HG03432 (cell line): ENCODE results near the gene RHCE.
"Not testable (repeated sequence)": the region's sequence is repeated elsewhere in the genome, so short reads cannot be mapped to it uniquely, and the experiment has no call there.

Experiments used
- ATAC-seq: cut with Tn5 transposase; IDR thresholded peaks from one replicate; pipeline ENCODE4 v1.9.1; 2021; ENCODE audit warnings: mild to moderate bottlenecking, moderate library complexity; ENCODE audit not compliant: unreplicated experiment

Gene RHCE

GRCh38 chr1:25402947-25403803 is 17.4 kb downstream of the RHCE start:
- ATAC-seq: not testable (repeated sequence)

- ATAC-seq: not testable (repeated sequence)
Measured at GRCh38 chr1:25398079-25398478, 22.5 kb downstream of the RHCE start.

- not testable (repeated sequence) for ATAC-seq
Measured at GRCh38 chr1:25397549-25397948, 23.1 kb downstream of the RHCE start.

- no peak for ATAC-seq
Measured at GRCh38 chr1:25392841-25393240, 27.8 kb downstream of the RHCE start.

- ATAC-seq: not testable (repeated sequence)
Measured at GRCh38 chr1:25389721-25390120, 30.9 kb downstream of the RHCE start.

GRCh38 chr1:25388691-25389090 is 31.9 kb downstream of the RHCE start:
- not testable (repeated sequence) for ATAC-seq

GRCh38 chr1:25387096-25387495 is 33.5 kb downstream of the RHCE start:
- not testable (repeated sequence) for ATAC-seq

DNA sequence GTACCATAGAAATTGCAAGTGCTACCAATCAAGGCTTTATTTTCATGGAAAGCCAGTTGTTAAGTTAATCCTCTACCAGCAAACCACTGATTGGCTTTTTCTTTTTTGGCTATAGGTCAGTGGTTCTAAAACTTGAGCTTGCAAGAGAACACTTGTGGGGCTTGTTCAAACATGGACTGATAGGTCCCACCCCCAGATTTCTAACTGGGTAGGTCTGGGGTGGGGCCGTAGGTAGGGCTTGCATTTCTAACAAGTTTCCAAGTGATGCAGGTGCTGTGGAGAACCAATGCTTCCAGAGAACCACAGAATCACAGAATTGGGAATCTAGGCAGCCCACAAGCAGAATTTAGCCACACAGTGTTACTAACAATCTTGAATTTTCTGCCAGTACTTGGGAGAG is 36.8 kb downstream of the RHCE start:
- ATAC-seq: not testable (repeated sequence)

DNA sequence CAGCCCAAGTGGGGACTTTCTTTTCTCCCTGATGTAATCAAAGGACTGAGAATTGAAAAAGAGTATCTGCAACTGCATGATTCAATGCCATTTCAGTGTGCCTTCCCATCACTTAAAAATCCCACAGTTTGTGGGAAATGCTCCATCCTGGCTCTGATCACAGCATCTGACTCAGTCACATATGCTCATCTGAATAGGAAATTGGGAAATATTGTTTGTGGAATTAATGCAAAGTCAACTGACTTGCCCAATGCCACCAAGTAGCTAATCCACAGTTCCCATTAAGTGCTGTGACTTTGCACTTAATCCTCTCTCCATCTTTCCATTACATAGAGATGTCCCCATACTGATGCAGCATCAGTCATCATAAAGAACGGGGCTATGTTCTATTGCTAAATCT is 37.5 kb downstream of the RHCE start:
- ATAC-seq: not testable (repeated sequence)

DNA sequence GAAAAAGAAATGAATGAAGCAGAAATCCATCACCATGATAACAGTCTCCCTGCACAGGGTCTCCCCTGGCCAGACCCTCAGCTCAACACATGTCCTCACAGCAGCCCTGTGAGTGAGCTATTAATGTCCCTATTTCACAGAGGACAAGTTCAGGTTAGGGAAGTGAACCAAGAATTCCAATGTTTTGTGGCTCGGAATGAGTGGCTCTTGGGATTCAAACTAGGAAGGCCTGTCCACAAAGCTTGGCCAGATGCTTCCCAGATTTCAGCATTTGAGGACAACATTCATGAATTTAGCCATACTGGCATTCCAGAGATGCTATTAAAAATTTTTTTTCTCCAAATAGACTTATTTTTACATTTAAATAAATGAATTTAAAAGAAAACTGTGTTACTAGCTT is 38.1 kb downstream of the RHCE start:
- not testable (repeated sequence) for ATAC-seq

GRCh38 chr1:25378367-25378766 is 42.3 kb downstream of the RHCE start:
- not testable (repeated sequence) for ATAC-seq

- not testable (repeated sequence) for ATAC-seq
Measured at GRCh38 chr1:25371757-25372156, 48.9 kb downstream of the RHCE start.

DNA sequence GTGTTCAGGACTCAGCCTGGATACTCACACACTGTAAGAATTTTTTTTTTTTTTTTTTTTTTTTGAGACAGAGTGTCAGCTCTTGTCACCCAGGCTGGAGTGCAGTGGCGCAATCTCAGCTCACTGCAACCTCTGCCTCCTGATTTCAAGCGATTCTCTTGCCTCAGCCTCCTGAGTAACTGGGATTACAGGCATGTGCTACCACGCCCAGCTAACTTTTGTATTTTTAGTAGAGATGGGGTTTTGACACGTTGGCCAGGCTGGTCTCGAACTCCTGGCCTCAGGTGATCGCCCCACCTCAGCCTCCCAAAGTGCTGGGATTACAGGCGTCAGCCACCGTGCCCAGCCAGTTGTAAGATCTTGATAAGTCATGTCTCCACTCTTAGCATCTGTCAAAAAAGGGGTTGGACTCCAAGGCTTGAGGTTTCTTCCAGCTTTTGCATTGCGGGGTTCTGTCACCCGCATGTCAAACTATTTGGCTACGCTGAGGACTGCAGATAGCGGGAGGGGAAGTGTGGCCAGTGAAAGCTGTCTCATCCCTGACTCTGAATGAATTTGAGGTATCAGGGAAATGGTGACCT is 50.8 kb downstream of the RHCE start:
- ATAC-seq: not testable (repeated sequence)

DNA sequence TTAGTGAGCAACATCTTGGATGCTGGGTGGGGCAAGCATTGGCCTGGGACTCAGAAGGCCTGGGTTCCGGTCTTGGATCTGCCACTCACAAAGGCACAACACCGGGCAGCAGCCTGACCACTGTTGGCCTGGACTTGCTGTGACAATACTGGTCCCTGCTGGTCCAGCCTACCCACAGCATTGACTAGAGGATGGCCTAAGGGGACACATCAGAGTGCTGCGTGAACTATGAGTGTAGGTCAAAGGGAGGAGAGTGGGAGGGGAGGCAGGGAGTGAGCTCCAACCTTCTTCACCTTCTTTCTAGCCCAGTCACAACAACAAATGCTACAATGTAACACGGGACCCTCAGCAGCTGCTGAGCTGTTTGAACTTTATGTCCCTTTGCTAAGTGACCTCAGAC is 51.4 kb downstream of the RHCE start:
- no peak for ATAC-seq

DNA sequence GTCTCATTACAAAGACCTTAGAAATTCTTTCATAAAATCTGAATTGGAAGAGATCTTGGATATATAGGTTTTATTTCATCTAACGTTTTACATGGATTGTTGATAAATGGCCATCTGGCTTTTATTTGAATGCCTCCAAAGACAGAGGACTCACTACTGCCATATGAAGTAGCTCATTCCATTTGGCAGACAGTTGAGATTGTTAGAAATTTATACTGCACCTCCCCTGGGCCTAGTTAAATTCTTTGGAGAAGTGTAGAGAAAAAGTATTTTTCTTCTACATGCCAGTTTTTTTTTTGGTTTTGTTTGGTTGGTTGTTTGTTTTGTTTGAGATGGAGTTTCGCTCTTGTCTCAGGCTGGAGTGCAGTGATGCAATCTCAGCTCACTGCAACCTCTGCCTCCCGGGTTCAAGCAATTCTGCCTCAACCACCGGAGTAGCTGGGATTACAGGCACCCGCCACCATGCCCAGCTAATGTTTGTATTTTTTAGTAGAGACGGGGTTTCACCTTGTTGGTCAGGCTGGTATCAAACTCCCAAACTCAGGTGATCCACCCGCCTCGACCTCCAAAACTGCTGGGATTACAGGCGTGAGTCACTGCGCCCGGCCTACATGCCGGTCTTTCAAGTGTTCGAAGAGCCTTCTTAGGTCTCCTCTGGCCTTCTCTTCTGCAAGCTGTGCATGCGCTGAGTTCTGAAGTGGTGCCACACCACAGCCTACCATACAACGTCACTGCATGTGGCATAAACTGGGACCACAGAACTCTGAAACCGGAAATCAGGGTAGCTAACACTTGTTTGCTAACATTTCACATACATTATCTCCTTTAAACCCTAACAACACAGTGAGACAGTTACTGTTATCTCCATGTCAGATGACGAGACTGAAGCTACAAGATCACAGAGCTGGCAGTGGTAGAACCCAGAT is 57.7 kb downstream of the RHCE start:
- not testable (repeated sequence) for ATAC-seq

- no peak for ATAC-seq
Measured at GRCh38 chr1:25361901-25362300, 58.7 kb downstream of the RHCE start.

- no peak for ATAC-seq
Measured at GRCh38 chr1:25360596-25361581, 59.7 kb downstream of the RHCE start.

- no peak for ATAC-seq
Measured at GRCh38 chr1:25356848-25357247, 63.8 kb downstream of the RHCE start.

- no peak for ATAC-seq
Measured at GRCh38 chr1:25356441-25356840, 64.2 kb downstream of the RHCE start.

- no peak for ATAC-seq
Measured at GRCh38 chr1:25355841-25356395, 64.7 kb downstream of the RHCE start.
